Gastrocnemius medialis (tissue), 4 donors: ENCODE measurements around the gene RERE. TPM values are rescaled to one million over a fixed set of nuclear protein-coding genes. Genes with fewer than 3 reads are reported as not detected.

Source experiments
- ATAC-seq, 2 donors: fragments of 150-250 bp; one replicate each; pipeline ENCODE4 v1.9.1; 2016
- DNase-seq, 2 donors: peaks; one replicate each; pipeline ENCODE4 v3.0.0-alpha.2; 2019
- H3K27ac ChIP-seq, 4 donors: fragments of 200-600 bp; sonication (generic); 1 replicate in 1 of 4; 2 replicates in 3 of 4; pipeline ENCODE4 v1.5.1; 2016 to 2018; ENCODE audit warnings: mild to moderate bottlenecking in 2 of 4, moderate library complexity in 1 of 4
- H3K27me3 ChIP-seq, 3 donors: fragments of 200-600 bp; sonication (generic) in 2 of 3; 1 replicate in 1 of 3; 2 replicates in 2 of 3; pipeline versions ENCODE4 v1.5.1 to v1.6.0; 2016 to 2019; ENCODE audit warnings: mild to moderate bottlenecking in 1 of 3, moderate library complexity in 1 of 3
- H3K36me3 ChIP-seq, 2 donors: fragments of 200-600 bp; sonication (generic) in 1 of 2; one replicate each; pipeline ENCODE4 v1.5.1; 2017 to 2018
- H3K4me1 ChIP-seq, 2 donors: fragments of 200-600 bp; sonication (generic) in 1 of 2; one replicate each; pipeline ENCODE4 v1.5.1; 2016 to 2017; ENCODE audit warnings: mild to moderate bottlenecking in 2 of 2
- H3K4me3 ChIP-seq, 4 donors: fragments of 200-600 bp; sonication (generic) in 3 of 4; 1 replicate in 1 of 4; 2 replicates in 3 of 4; pipeline ENCODE4 v1.5.1; 2016 to 2019; ENCODE audit warnings: mild to moderate bottlenecking in 2 of 4
- H3K9me3 ChIP-seq, 3 donors: fragments of 200-600 bp; sonication (generic) in 2 of 3; 1 replicate in 1 of 3; 2 replicates in 2 of 3; pipeline ENCODE4 v1.5.1; 2016 to 2019
- CTCF ChIP-seq, 5 experiments: fragments of 450-650 bp in 3 of 5; fragments of 200-600 bp in 2 of 5; sonication (generic) in 2 of 5; IDR thresholded peaks in 4 of 5; conservative IDR thresholded peaks in 1 of 5; 1 replicate in 4 of 5; 2 replicates in 1 of 5; pipeline ENCODE4 v1.5.1; 2016 to 2019; ENCODE audit warnings: antibody characterized with exemption in 5 of 5, mild to moderate bottlenecking in 3 of 5, moderate library complexity in 3 of 5
- POLR2A ChIP-seq, 2 donors: fragments of 450-650 bp; IDR thresholded peaks; one replicate each; pipeline ENCODE4 v1.6.1; 2017; ENCODE audit warnings: antibody characterized with exemption in 2 of 2, mild to moderate bottlenecking in 2 of 2, moderate library complexity in 2 of 2
- in situ Hi-C, 4 donors: fragments of 200-750 bp; cut with MboI; loops; one replicate each; pipeline versions ENCODE4 v1.15.0 to v1.8.0; 2017; ENCODE audit warnings: low sequenced_read_pairs in 4 of 4
- intact Hi-C: fragments of 100-400 bp; cut with DNase I; formaldehyde crosslinking; loops from one replicate; pipeline ENCODE4 v1.15.1; 2023; ENCODE audit warnings: low total_unique reads
- total RNA-seq, 4 donors: library from RNA; depleted of rRNA; stranded (reverse); fragments of >200 nt; gene quantifications; one replicate each; pipeline versions ENCODE4 v1.1.0 to v1.2.3, GENCODE V29; 2016

RERE gene
- total RNA-seq, 4 donors from 2014 or later = 60.8 to 106 (median 102) TPM

GRCh38 chr1:8533907-8534306 is 283.5 kb downstream of the RERE start:
- in situ Hi-C loops (no loop called here), intact Hi-C loops (no loop called here)
- ATAC-seq (no peak), DNase-seq (no peak)
- Histone ChIP-seq H3K27ac (no peak overlapping the region), H3K27me3 (no peaks in the 10 kb centered on the region), H3K36me3 (no peaks in the 10 kb centered on the region), H3K4me3 (no peak overlapping the region), H3K4me1 (no peaks in the 10 kb centered on the region), H3K9me3 (no peaks in the 10 kb centered on the region)
- TF ChIP-seq POLR2A (IDR thresholded peaks at IDR 0.05) (no peak), CTCF (IDR thresholded peaks at IDR 0.05 in 4 of 5, conservative IDR thresholded peaks at IDR 0.05 in 1 of 5) (no peak)

- ATAC-seq (no peak), DNase-seq (no peak)
- H3K9me3 ChIP-seq = no peaks in the 10 kb centered on the region
- H3K27ac ChIP-seq = no peak overlapping the region
- H3K36me3 ChIP-seq = no peaks in the 10 kb centered on the region
- no peak overlapping the region for H3K4me3 ChIP-seq
- intact Hi-C loops (no loop called here), in situ Hi-C loops (no loop called here)
- no peaks in the 10 kb centered on the region for H3K27me3 ChIP-seq
- TF ChIP-seq POLR2A (IDR thresholded peaks at IDR 0.05) (no peak), CTCF (IDR thresholded peaks at IDR 0.05 in 4 of 5, conservative IDR thresholded peaks at IDR 0.05 in 1 of 5) (no peak)
- no peaks in the 10 kb centered on the region for H3K4me1 ChIP-seq
Measured at GRCh38 chr1:8533124-8533523, 284.3 kb downstream of the RERE start.

GRCh38 chr1:8529901-8530300 is 287.5 kb downstream of the RERE start:
- H3K4me3 ChIP-seq = no peak overlapping the region
- no peaks in the 10 kb centered on the region for H3K36me3 ChIP-seq
- no peak overlapping the region for H3K27ac ChIP-seq
- TF ChIP-seq POLR2A (IDR thresholded peaks at IDR 0.05) (no peak), CTCF (IDR thresholded peaks at IDR 0.05 in 4 of 5, conservative IDR thresholded peaks at IDR 0.05 in 1 of 5) (no peak)
- in situ Hi-C loops (no loop called here), intact Hi-C loops (no loop called here)
- DNase-seq (no peak), ATAC-seq (no peak)
- H3K9me3 ChIP-seq = no peaks in the 10 kb centered on the region
- peaks cover 14 to 20% of the 10 kb centered on the region in 2 donors for H3K4me1 ChIP-seq
- H3K27me3 ChIP-seq = no peaks in the 10 kb centered on the region

GRCh38 chr1:8527941-8528340 is 289.5 kb downstream of the RERE start:
- intact Hi-C loops = no loop called here
- Histone ChIP-seq H3K9me3 (no peaks in the 10 kb centered on the region), H3K4me3 (no peak overlapping the region), H3K27me3 (no peaks in the 10 kb centered on the region), H3K4me1 (peaks cover 33 to 38% of the 10 kb centered on the region in 2 donors), H3K36me3 (no peaks in the 10 kb centered on the region), H3K27ac (peak overlapping the region in 3 of 4 donors; percentile 30 to 92 (median 88))
- TF ChIP-seq POLR2A (IDR thresholded peaks at IDR 0.05) (no peak), CTCF (IDR thresholded peaks at IDR 0.05 in 4 of 5, conservative IDR thresholded peaks at IDR 0.05 in 1 of 5) (no peak)
- ATAC-seq = no peak
- DNase-seq = no peak
- in situ Hi-C loops = no loop called here
